Transverse colon (tissue), 4 donors: ENCODE results near the gene ZBTB16.

Experiments
- EP300 ChIP-seq: sonication (generic); formaldehyde crosslinking; IDR thresholded peaks from one replicate; pipeline ENCODE4 v1.6.1; 2017; ENCODE audit warnings: antibody characterized with exemption, low read depth
- POLR2A ChIP-seq: fragments of 450-650 bp; IDR thresholded peaks from one replicate; pipeline ENCODE4 v1.6.1; 2016; ENCODE audit warnings: antibody characterized with exemption, mild to moderate bottlenecking, moderate library complexity
- POLR2AphosphoS5 ChIP-seq, 3 donors: sonication (generic); formaldehyde crosslinking; IDR thresholded peaks; one replicate each; pipeline ENCODE4 v1.6.1; 2016; ENCODE audit warnings: antibody characterized with exemption in 3 of 3
- TF ChIP-seq, protein P1 (sequence below), 5 experiments: fragments of 200-600 bp in 3 of 5; fragments of 450-650 bp in 2 of 5; sonication (generic) in 3 of 5; IDR thresholded peaks; 1 replicate in 2 of 5; 2 replicates in 3 of 5; pipeline ENCODE4 v1.5.1; 2016 to 2017; ENCODE audit warnings: antibody characterized with exemption in 5 of 5, inconsistent platforms in 3 of 5, mild to moderate bottlenecking in 2 of 5, moderate library complexity in 1 of 5

DNA sequence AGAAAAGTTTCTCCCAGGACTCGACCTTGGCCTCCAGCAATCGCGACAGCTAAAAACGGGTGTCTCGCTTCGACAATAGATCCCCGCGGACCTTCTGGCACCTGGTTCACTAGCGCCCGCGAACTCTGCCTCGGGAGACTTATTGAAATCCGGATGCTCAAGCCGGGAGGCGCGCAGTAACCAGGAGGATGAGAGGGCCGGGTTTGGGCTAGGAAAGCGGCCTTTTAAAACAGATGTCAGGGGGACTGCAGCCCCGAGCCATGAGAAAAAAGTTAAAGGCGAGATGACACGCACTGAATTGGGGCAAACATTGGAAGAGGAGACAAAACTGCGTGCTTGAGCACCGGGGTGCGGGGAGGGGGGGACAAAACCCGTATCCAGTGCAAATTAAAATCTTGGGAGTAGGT, 637 bp upstream of the ZBTB16 start:
- TF ChIP-seq, protein P1, sequence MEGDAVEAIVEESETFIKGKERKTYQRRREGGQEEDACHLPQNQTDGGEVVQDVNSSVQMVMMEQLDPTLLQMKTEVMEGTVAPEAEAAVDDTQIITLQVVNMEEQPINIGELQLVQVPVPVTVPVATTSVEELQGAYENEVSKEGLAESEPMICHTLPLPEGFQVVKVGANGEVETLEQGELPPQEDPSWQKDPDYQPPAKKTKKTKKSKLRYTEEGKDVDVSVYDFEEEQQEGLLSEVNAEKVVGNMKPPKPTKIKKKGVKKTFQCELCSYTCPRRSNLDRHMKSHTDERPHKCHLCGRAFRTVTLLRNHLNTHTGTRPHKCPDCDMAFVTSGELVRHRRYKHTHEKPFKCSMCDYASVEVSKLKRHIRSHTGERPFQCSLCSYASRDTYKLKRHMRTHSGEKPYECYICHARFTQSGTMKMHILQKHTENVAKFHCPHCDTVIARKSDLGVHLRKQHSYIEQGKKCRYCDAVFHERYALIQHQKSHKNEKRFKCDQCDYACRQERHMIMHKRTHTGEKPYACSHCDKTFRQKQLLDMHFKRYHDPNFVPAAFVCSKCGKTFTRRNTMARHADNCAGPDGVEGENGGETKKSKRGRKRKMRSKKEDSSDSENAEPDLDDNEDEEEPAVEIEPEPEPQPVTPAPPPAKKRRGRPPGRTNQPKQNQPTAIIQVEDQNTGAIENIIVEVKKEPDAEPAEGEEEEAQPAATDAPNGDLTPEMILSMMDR (IDR thresholded peaks at IDR 0.05), result no peak
- no peak for TF ChIP-seq POLR2A
- TF ChIP-seq EP300, result no peak
- no peak for TF ChIP-seq POLR2AphosphoS5 (IDR thresholded peaks at IDR 0.05)
